KMS-11 (cell line): ENCODE results near the gene PREPL.

Source experiments
- H2AFZ ChIP-seq: fragments of 200-600 bp; sonication (generic); 2 replicates; pipeline ENCODE4 v1.6.1; 2016; ENCODE audit warnings: antibody characterized with exemption, mixed run types, low read depth
- H3K27ac ChIP-seq: fragments of 200-600 bp; sonication (generic); 2 replicates; pipeline ENCODE4 v1.6.1; 2016; ENCODE audit warnings: mild to moderate bottlenecking, mixed run types
- H3K27me3 ChIP-seq: fragments of 200-600 bp; sonication (generic); 2 replicates; pipeline ENCODE4 v1.6.1; 2017; ENCODE audit warnings: mild to moderate bottlenecking, low read depth, mixed run types, moderate library complexity; ENCODE audit not compliant: insufficient read depth
- H3K36me3 ChIP-seq: fragments of 200-600 bp; sonication (generic); 2 replicates; pipeline ENCODE4 v1.6.1; 2017; ENCODE audit warnings: mild to moderate bottlenecking, mixed run types; ENCODE audit not compliant: insufficient read depth
- H3K4me1 ChIP-seq: fragments of 200-600 bp; sonication (generic); 2 replicates; pipeline ENCODE4 v1.6.1; 2016; ENCODE audit warnings: mild to moderate bottlenecking, low read depth, mixed run types; ENCODE audit not compliant: poor library complexity, severe bottlenecking
- H3K4me2 ChIP-seq: fragments of 200-600 bp; sonication (generic); 2 replicates; pipeline ENCODE4 v1.7.0; 2016; ENCODE audit warnings: mild to moderate bottlenecking, mixed run types
- H3K4me3 ChIP-seq: fragments of 200-600 bp; sonication (generic); IDR thresholded peaks from 2 replicates; pipeline ENCODE4 v1.6.1; 2017; ENCODE audit warnings: low read depth, low read length, mixed read lengths; ENCODE audit not compliant: insufficient read depth
- H3K79me2 ChIP-seq: fragments of 200-600 bp; sonication (generic); 2 replicates; pipeline ENCODE4 v1.6.1; 2016; ENCODE audit warnings: low read depth, mixed run types; ENCODE audit not compliant: insufficient read depth
- H3K9ac ChIP-seq: fragments of 200-600 bp; sonication (generic); 2 replicates; pipeline ENCODE4 v1.6.1; 2016; ENCODE audit warnings: mild to moderate bottlenecking, mixed run types
- H4K20me1 ChIP-seq: fragments of 200-600 bp; sonication (generic); 2 replicates; pipeline ENCODE4 v1.6.1; 2016; ENCODE audit warnings: mild to moderate bottlenecking, mixed run types; ENCODE audit not compliant: insufficient read depth
- CTCF ChIP-seq: fragments of 200-600 bp; sonication (generic); conservative IDR thresholded peaks from 2 replicates; pipeline ENCODE4 v1.6.1; 2017; ENCODE audit warnings: low read depth, mild to moderate bottlenecking, antibody characterized with exemption, low read length, moderate library complexity, mixed read lengths

PREPL gene

GRCh38 chr2:44267796-44268648, 93.3 kb downstream of the PREPL start:
- Histone ChIP-seq H3K27me3 (no peaks in the 10 kb centered on the region), H3K9ac (no peak overlapping the region), H3K27ac (no peak overlapping the region), H2AFZ (no peak overlapping the region), H4K20me1 (no peaks in the 10 kb centered on the region), H3K36me3 (no peaks in the 10 kb centered on the region), H3K79me2 (no peaks in the 10 kb centered on the region), H3K4me1 (no peaks in the 10 kb centered on the region), H3K4me3 (no peak overlapping the region), H3K4me2 (no peak overlapping the region)
- TF ChIP-seq CTCF: no peak
